Neural progenitor cell (in vitro differentiated cells): ENCODE measurements around the gene ROMO1.

ENCODE experiments used
- EZH2 ChIP-seq: fragments of 200-600 bp; sonication (generic); IDR thresholded peaks from 2 replicates; pipeline ENCODE4 v1.6.1; 2017; ENCODE audit warnings: antibody characterized with exemption, mild to moderate bottlenecking, moderate library complexity
- TF ChIP-seq, protein P1 (sequence below): fragments of 200-600 bp; sonication (generic); IDR thresholded peaks from 2 replicates; pipeline ENCODE4 v1.5.1; 2017; ENCODE audit warnings: antibody characterized with exemption, mild to moderate bottlenecking

DNA sequence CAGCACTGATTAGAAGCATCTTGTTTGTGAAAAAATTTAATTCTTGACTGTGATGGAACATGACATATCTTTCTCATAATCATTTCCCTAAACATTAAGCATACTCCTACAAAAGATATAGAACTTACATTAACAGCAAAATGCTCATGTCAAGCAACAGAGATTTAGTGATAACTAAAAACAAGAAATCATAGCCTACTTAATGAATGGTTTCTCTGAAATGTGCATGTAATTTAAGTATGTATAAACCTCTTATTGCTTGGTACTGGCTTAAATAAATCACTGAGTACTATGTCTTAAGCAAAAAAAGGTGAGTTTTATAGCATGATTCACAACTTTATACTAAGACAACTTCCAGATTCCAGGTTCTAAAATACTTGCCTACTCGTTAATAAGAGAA lies 9.3 kb downstream of the ROMO1 start:
- TF ChIP-seq, protein P1, sequence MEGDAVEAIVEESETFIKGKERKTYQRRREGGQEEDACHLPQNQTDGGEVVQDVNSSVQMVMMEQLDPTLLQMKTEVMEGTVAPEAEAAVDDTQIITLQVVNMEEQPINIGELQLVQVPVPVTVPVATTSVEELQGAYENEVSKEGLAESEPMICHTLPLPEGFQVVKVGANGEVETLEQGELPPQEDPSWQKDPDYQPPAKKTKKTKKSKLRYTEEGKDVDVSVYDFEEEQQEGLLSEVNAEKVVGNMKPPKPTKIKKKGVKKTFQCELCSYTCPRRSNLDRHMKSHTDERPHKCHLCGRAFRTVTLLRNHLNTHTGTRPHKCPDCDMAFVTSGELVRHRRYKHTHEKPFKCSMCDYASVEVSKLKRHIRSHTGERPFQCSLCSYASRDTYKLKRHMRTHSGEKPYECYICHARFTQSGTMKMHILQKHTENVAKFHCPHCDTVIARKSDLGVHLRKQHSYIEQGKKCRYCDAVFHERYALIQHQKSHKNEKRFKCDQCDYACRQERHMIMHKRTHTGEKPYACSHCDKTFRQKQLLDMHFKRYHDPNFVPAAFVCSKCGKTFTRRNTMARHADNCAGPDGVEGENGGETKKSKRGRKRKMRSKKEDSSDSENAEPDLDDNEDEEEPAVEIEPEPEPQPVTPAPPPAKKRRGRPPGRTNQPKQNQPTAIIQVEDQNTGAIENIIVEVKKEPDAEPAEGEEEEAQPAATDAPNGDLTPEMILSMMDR, result no peak
- TF ChIP-seq EZH2, result no peak
